Left lung (tissue), 10 donors: ENCODE results near the gene DNASE1L3. TPM values are rescaled to one million over a fixed set of nuclear protein-coding genes. Genes with fewer than 3 reads are reported as not detected.
A peak's percentile ranks its signal among the peaks of the same experiment; 100 is the strongest.

Experiments used
- ATAC-seq: fragments of 200-7000 bp; cut with Tn5 transposase; one replicate; pipeline ENCODE4 v1.9.1; 2020; ENCODE audit warnings: moderate library complexity
- DNase-seq, 4 donors: peaks; one replicate each; pipeline ENCODE4 v3.0.0-alpha.2; 2013 to 2020
- H3K27ac ChIP-seq, 2 donors: fragments of 200-600 bp; sonication (generic) in 1 of 2; one replicate each; pipeline versions ENCODE4 v1.5.0 to v1.8.0; 2020 to 2021
- H3K27me3 ChIP-seq, 2 donors: fragments of 200-600 bp; sonication (generic) in 1 of 2; one replicate each; pipeline versions ENCODE4 v1.5.0 to v1.8.0; 2020 to 2021
- H3K36me3 ChIP-seq, 2 donors: fragments of 200-600 bp; sonication (generic) in 1 of 2; one replicate each; pipeline versions ENCODE4 v1.5.0 to v1.8.0; 2020 to 2021
- H3K4me1 ChIP-seq, 2 donors: fragments of 200-600 bp; one replicate each; pipeline ENCODE4 v1.8.0; 2021
- H3K4me3 ChIP-seq, 2 donors: fragments of 200-600 bp; sonication (generic) in 1 of 2; one replicate each; pipeline versions ENCODE4 v1.5.0 to v1.8.0; 2020 to 2021; ENCODE audit warnings: mild to moderate bottlenecking in 1 of 2
- H3K9me3 ChIP-seq, 2 donors: fragments of 200-600 bp; sonication (generic) in 1 of 2; one replicate each; pipeline versions ENCODE4 v1.5.0 to v1.8.0; 2020 to 2021
- CTCF ChIP-seq, 2 donors: fragments of 200-600 bp; sonication (generic) in 1 of 2; IDR thresholded peaks; one replicate each; pipeline versions ENCODE4 v1.5.0 to v1.8.0; 2021; ENCODE audit warnings: antibody characterized with exemption in 2 of 2
- intact Hi-C, 2 donors: fragments of 100-400 bp; cut with DNase I; formaldehyde crosslinking; loops; one replicate each; pipeline versions ENCODE4 v1.11.2 to v1.14.2; 2022
- polyA plus RNA-seq, 6 donors: library from polyadenylated mRNA; unstranded; fragments of 120-200 nt; gene quantifications; one replicate each; pipeline ENCODE4 v1.2.1, GENCODE V29; 2013; ENCODE audit not compliant: insufficient read length in 6 of 6
- total RNA-seq, 2 donors: library from RNA; stranded (reverse); fragmentation: NEBNext Ultra II Directional; extraction: Animal tissue kit (Norgen Biotek cat#: 25700); gene quantifications; one replicate each; pipeline ENCODE4 v1.2.1, GENCODE V29; 2021
- donor health status: DM: no; HTN: yes; CAD: no.
- donor health status: DM: no; HTN: no; CAD: no.

Gene DNASE1L3
- total and polyA plus RNA-seq, 8 donors: 1.00 to 3.0 (median 1.8) TPM

DNA sequence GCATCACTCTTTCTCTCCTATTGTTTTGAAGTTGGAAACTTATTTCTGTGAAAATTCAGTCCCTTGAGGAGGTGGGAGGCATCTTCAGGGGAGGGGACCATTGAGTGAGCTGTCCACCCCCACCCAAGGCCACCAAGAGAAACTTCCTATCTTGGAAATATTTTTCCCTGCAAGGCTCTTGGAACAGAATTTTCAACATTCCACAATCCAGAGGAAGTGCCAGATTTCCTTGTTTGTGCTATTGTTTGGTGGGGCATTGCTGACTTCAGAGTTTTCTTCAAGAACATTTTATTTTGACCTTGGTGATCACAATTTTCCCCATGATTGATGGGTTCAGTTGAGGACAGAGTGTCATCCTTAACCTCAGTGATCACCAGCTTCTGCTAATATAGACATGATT, 12.0 kb downstream of the DNASE1L3 start:
- DNase-seq (no peak), ATAC-seq (no peak)
- intact Hi-C loops: no loop called here
- no peak overlapping the region for H3K4me3 ChIP-seq
- no peak for TF ChIP-seq CTCF (IDR thresholded peaks at IDR 0.05)
- H3K27ac ChIP-seq: peak overlapping the region in 1 of 2 donors; percentile 45
- H3K4me1 ChIP-seq: no peaks in the 10 kb centered on the region
- H3K36me3 ChIP-seq: no peaks in the 10 kb centered on the region
- no peaks in the 10 kb centered on the region for H3K9me3 ChIP-seq
- no peaks in the 10 kb centered on the region for H3K27me3 ChIP-seq

GRCh38 chr3:58198362-58198761, 12.4 kb downstream of the DNASE1L3 start:
- ATAC-seq (no peak), DNase-seq (no peak)
- H3K27ac ChIP-seq: peak overlapping the region in 1 of 2 donors; percentile 45
- no peak for TF ChIP-seq CTCF (IDR thresholded peaks at IDR 0.05)
- no peaks in the 10 kb centered on the region for H3K4me1 ChIP-seq
- no peaks in the 10 kb centered on the region for H3K27me3 ChIP-seq
- H3K9me3 ChIP-seq: no peaks in the 10 kb centered on the region
- H3K4me3 ChIP-seq: no peak overlapping the region
- H3K36me3 ChIP-seq: no peaks in the 10 kb centered on the region
- intact Hi-C loops: no loop called here

DNA sequence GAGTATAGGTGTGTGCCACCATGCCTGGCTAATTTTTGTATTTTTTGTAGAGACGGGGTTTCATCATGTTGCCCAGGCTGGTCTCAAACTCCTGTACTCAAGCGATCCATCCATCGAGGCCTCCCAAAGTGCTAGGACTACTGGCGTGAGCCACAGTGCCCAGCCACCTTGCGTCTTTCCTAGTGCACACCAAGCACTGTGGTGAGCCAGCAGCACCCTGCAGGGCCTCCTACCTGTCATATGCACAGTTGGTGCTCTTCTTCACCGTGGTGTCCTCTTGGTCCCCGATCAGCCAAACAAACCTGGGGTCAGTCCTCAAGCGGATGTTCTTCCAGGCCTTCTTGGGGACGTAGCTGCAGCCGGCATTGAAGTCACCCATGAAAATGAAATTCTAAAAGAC, 13.2 kb downstream of the DNASE1L3 start:
- H3K27ac ChIP-seq: peak overlapping the region in 1 of 2 donors; percentile 45
- no peaks in the 10 kb centered on the region for H3K4me1 ChIP-seq
- intact Hi-C loops: no loop called here

GRCh38 chr3:58193682-58194407, 16.9 kb downstream of the DNASE1L3 start:
- H3K4me1 ChIP-seq: peaks cover 0 to under 1% of the 10 kb centered on the region in 2 donors
- no peak overlapping the region for H3K27ac ChIP-seq
- ATAC-seq (no peak), DNase-seq (no peak)
- H3K4me3 ChIP-seq: no peak overlapping the region
- no peak for TF ChIP-seq CTCF (IDR thresholded peaks at IDR 0.05)
- intact Hi-C loops: no loop called here
- H3K27me3 ChIP-seq: no peaks in the 10 kb centered on the region
- no peaks in the 10 kb centered on the region for H3K36me3 ChIP-seq
- H3K9me3 ChIP-seq: no peaks in the 10 kb centered on the region

More for the DNA sequence above, 13.2 kb downstream of the DNASE1L3 start:
- Histone ChIP-seq H3K9me3 (no peaks in the 10 kb centered on the region), H3K27me3 (no peaks in the 10 kb centered on the region), H3K36me3 (no peaks in the 10 kb centered on the region), H3K4me3 (no peak overlapping the region)
- no peak for TF ChIP-seq CTCF (IDR thresholded peaks at IDR 0.05)
- ATAC-seq (no peak), DNase-seq (no peak)

- ATAC-seq (no peak), DNase-seq (no peak)
- peaks cover 0 to 6% of the 10 kb centered on the region in 2 donors for H3K4me1 ChIP-seq
- H3K36me3 ChIP-seq: no peaks in the 10 kb centered on the region
- H3K27ac ChIP-seq: no peak overlapping the region
- intact Hi-C loops: no loop called here
- no peak overlapping the region for H3K4me3 ChIP-seq
- no peaks in the 10 kb centered on the region for H3K9me3 ChIP-seq
- no peak for TF ChIP-seq CTCF (IDR thresholded peaks at IDR 0.05)
- no peaks in the 10 kb centered on the region for H3K27me3 ChIP-seq
Measured at GRCh38 chr3:58192069-58192468, 18.7 kb downstream of the DNASE1L3 start.
